ENCODE data around the gene UNC5A.

GRCh38 chr5:176902102-176902814 lies 91.9 kb downstream of the UNC5A start:
- no peak for TF ChIP-seq CTCF (IDR thresholded peaks at IDR 0.05)
- TF ChIP-seq POLR2A (IDR thresholded peaks at IDR 0.05): no peak
